Measurements from ENCODE around the gene IGF1.

Gene IGF1

GRCh38 chr12:102480406-102480805 lies at the start of gene IGF1:
IGF1 (minus strand) TSS chr12:102480563; CDS start chr12:102480381, 182 bp downstream.
- in situ Hi-C loops (cut with HindIII; ENCODE audit: low sequenced_read_pairs): no loop called here
- TF ChIP-seq CTCF (IDR thresholded peaks at IDR 0.05; ENCODE audit: low read depth, low read length): peak; percentile 24
- H3K4me3 ChIP-seq (ENCODE audit: low read depth, low read length): no peak within 1 kb of the TSS
- DNase-seq (ENCODE audit: low read depth, low spot score): peak; percentile 33

GRCh38 chr12:102528111-102528510 lies 47.7 kb upstream of the IGF1 start:
- no peak for TF ChIP-seq CTCF (IDR thresholded peaks at IDR 0.05; ENCODE audit: low read depth, low read length)
- no peak for DNase-seq (ENCODE audit: low read depth, low spot score)
- in situ Hi-C loops (cut with HindIII; ENCODE audit: low sequenced_read_pairs): no loop called here
- H3K4me3 ChIP-seq (ENCODE audit: low read depth, low read length): no peak overlapping the region

- in situ Hi-C loops (cut with HindIII; ENCODE audit: low sequenced_read_pairs): no loop called here
- TF ChIP-seq CTCF (IDR thresholded peaks at IDR 0.05; ENCODE audit: low read depth, low read length): no peak
- no peak for DNase-seq (ENCODE audit: low read depth, low spot score)
- H3K4me3 ChIP-seq (ENCODE audit: low read depth, low read length): no peak overlapping the region
These were observed 46.9 kb upstream of the IGF1 start for GRCh38 chr12:102527171-102527720.

- no peak for TF ChIP-seq CTCF (IDR thresholded peaks at IDR 0.05; ENCODE audit: low read depth, low read length)
- no peak for DNase-seq (ENCODE audit: low read depth, low spot score)
- H3K4me3 ChIP-seq (ENCODE audit: low read depth, low read length): no peak overlapping the region
- in situ Hi-C loops (cut with HindIII; ENCODE audit: low sequenced_read_pairs): no loop called here
These were observed 46.3 kb upstream of the IGF1 start for GRCh38 chr12:102526656-102527055.

GRCh38 chr12:102522768-102523167 lies 42.4 kb upstream of the IGF1 start:
- DNase-seq (ENCODE audit: low read depth, low spot score): no peak
- H3K4me3 ChIP-seq (ENCODE audit: low read depth, low read length): no peak overlapping the region
- no peak for TF ChIP-seq CTCF (IDR thresholded peaks at IDR 0.05; ENCODE audit: low read depth, low read length)
- in situ Hi-C loops (cut with HindIII; ENCODE audit: low sequenced_read_pairs): no loop called here

- in situ Hi-C loops (cut with HindIII; ENCODE audit: low sequenced_read_pairs): no loop called here
- no peak overlapping the region for H3K4me3 ChIP-seq (ENCODE audit: low read depth, low read length)
- no peak for TF ChIP-seq CTCF (IDR thresholded peaks at IDR 0.05; ENCODE audit: low read depth, low read length)
- no peak for DNase-seq (ENCODE audit: low read depth, low spot score)
These were observed 41.4 kb upstream of the IGF1 start for GRCh38 chr12:102521662-102522277.
